Endothelial cell (in vitro differentiated cells): ENCODE data around the gene RALBP1. TPM values are rescaled to one million over a fixed set of nuclear protein-coding genes. Genes with fewer than 3 reads are reported as not detected.

ENCODE experiments used
- DNase-seq: peaks from one replicate; pipeline ENCODE4 v3.0.0; 2021; ENCODE audit warnings: low spot score
- H3K27ac Mint-ChIP-seq: one replicate; pipeline ENCODE4 v1.8.0; 2021; ENCODE audit warnings: mixed read lengths, inconsistent platforms; ENCODE audit not compliant: unreplicated experiment
- H3K27me3 Mint-ChIP-seq: one replicate; pipeline ENCODE4 v1.8.0; 2021; ENCODE audit warnings: mild to moderate bottlenecking, moderate library complexity, mixed read lengths, inconsistent platforms; ENCODE audit not compliant: unreplicated experiment
- H3K36me3 Mint-ChIP-seq: one replicate; pipeline ENCODE4 v1.8.0; 2021; ENCODE audit warnings: mild to moderate bottlenecking, low read depth, mixed read lengths, inconsistent platforms; ENCODE audit not compliant: unreplicated experiment
- H3K4me1 Mint-ChIP-seq: one replicate; pipeline ENCODE4 v1.8.0; 2021; ENCODE audit warnings: mild to moderate bottlenecking, mixed read lengths, inconsistent platforms; ENCODE audit not compliant: unreplicated experiment
- H3K4me3 Mint-ChIP-seq: one replicate; pipeline ENCODE4 v1.8.0; 2021; ENCODE audit warnings: mild to moderate bottlenecking, mixed read lengths, inconsistent platforms; ENCODE audit not compliant: unreplicated experiment
- H3K9me3 Mint-ChIP-seq: one replicate; pipeline ENCODE4 v1.8.0; 2021; ENCODE audit warnings: mixed read lengths, inconsistent platforms; ENCODE audit not compliant: unreplicated experiment
- CTCF ChIP-seq: fragments of 200-600 bp; sonication (generic); IDR thresholded peaks from one replicate; pipeline ENCODE4 v1.5.0; 2021; ENCODE audit warnings: antibody characterized with exemption; ENCODE audit not compliant: unreplicated experiment
- total RNA-seq: library from RNA; stranded (reverse); fragmentation: NEBNext Ultra II Directional; extraction: Animal tissue kit (Norgen Biotek cat#: 25700); gene quantifications from one replicate; pipeline ENCODE4 v1.2.1, GENCODE V29; 2021; ENCODE audit not compliant: unreplicated experiment

The RALBP1 gene
- total RNA-seq, 1 donor from 2014 or later: 56.8 TPM

- DNase-seq: no peak
- Mint-ChIP-seq H3K27ac (no peak overlapping the region), H3K27me3 (no peaks in the 10 kb centered on the region), H3K9me3 (no peaks in the 10 kb centered on the region), H3K4me3 (no peak overlapping the region), H3K4me1 (no peaks in the 10 kb centered on the region), H3K36me3 (peaks cover 10% of the 10 kb centered on the region)
- no peak for TF ChIP-seq CTCF
Observed at GRCh38 chr18:9507565-9508088, 32.3 kb downstream of the RALBP1 start.

- H3K4me1 Mint-ChIP-seq: no peaks in the 10 kb centered on the region
- no peak overlapping the region for H3K27ac Mint-ChIP-seq
- no peaks in the 10 kb centered on the region for H3K9me3 Mint-ChIP-seq
- no peak for DNase-seq
- no peak overlapping the region for H3K4me3 Mint-ChIP-seq
- H3K27me3 Mint-ChIP-seq: no peaks in the 10 kb centered on the region
- TF ChIP-seq CTCF: no peak
- H3K36me3 Mint-ChIP-seq: peaks cover 2% of the 10 kb centered on the region
Observed at GRCh38 chr18:9508446-9509025, 33.2 kb downstream of the RALBP1 start.

GRCh38 chr18:9513971-9514512 is 38.7 kb downstream of the RALBP1 start:
- DNase-seq: no peak
- H3K4me1 Mint-ChIP-seq: no peaks in the 10 kb centered on the region
- no peak for TF ChIP-seq CTCF
- H3K9me3 Mint-ChIP-seq: no peaks in the 10 kb centered on the region
- peaks cover 3% of the 10 kb centered on the region for H3K36me3 Mint-ChIP-seq
- H3K27me3 Mint-ChIP-seq: no peaks in the 10 kb centered on the region
- no peak overlapping the region for H3K4me3 Mint-ChIP-seq
- no peak overlapping the region for H3K27ac Mint-ChIP-seq

GRCh38 chr18:9516437-9517064 is 41.2 kb downstream of the RALBP1 start:
- Mint-ChIP-seq H3K27ac (no peak overlapping the region), H3K4me3 (no peak overlapping the region), H3K9me3 (no peaks in the 10 kb centered on the region), H3K36me3 (peaks cover 3% of the 10 kb centered on the region), H3K27me3 (no peaks in the 10 kb centered on the region), H3K4me1 (no peaks in the 10 kb centered on the region)
- peak; percentile 92 for TF ChIP-seq CTCF
- DNase-seq: no peak

GRCh38 chr18:9517869-9518268 is 42.6 kb downstream of the RALBP1 start:
- H3K36me3 Mint-ChIP-seq: peaks cover 3% of the 10 kb centered on the region
- H3K4me1 Mint-ChIP-seq: no peaks in the 10 kb centered on the region
- H3K27me3 Mint-ChIP-seq: no peaks in the 10 kb centered on the region
- H3K9me3 Mint-ChIP-seq: no peaks in the 10 kb centered on the region
- TF ChIP-seq CTCF: no peak
- H3K4me3 Mint-ChIP-seq: no peak overlapping the region
- no peak overlapping the region for H3K27ac Mint-ChIP-seq
- no peak for DNase-seq
